ENCODE measurements around the gene POLN. TPM values are rescaled to one million over a fixed set of nuclear protein-coding genes. Genes with fewer than 3 reads are reported as not detected.
A peak's percentile ranks its signal among the peaks of the same experiment; 100 is the strongest.
"Not testable (repeated sequence)": the region's sequence is repeated elsewhere in the genome, so short reads cannot be mapped to it uniquely, and the experiment has no call there.

Gene POLN
- total and polyA plus RNA-seq, 3 experiments from 2014 or later, result 0.55 to 1.6 (median 1.5) TPM

DNA sequence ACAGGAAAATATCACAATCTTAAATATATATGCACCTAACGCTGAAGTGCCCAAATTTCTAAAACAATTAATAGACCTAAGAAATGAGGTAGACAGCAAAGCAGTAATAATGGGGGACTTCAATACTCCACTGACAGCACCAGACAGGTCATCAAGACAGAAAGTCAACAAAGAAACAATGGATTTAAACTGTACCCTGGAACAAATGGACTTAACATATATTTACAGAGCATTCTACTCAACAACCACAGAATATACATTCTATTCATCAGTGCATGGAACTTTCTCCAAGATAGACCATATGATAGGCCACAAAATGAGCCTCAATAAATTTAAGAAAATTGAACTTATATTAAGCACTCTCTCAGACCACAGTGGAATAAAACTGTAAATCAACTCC is 39.1 kb downstream of the POLN start:
- H3K27me3 Mint-ChIP-seq; H3K27ac ChIP-seq (ENCODE audit: low read depth, low read length); H3K9me3 ChIP-seq (ENCODE audit: low read length); H3K4me3 ChIP-seq (ENCODE audit: low read length); H3K4me1 ChIP-seq (ENCODE audit: insufficient read depth, low read length); H3K36me3 ChIP-seq (ENCODE audit: insufficient read depth, low read length); H3K27ac Mint-ChIP-seq; H3K4me1 Mint-ChIP-seq; POLR2A ChIA-PET; DNase-seq; H3K27me3 ChIP-seq (ENCODE audit: insufficient read depth, low read length, poor library complexity, severe bottlenecking); H3K4me3 Mint-ChIP-seq; CTCF ChIA-PET; H3K9me3 Mint-ChIP-seq: not testable (repeated sequence)
- peaks cover 4 to 18% (median 6%) of the 10 kb centered on the region in 3 donors for H3K36me3 Mint-ChIP-seq

DNA sequence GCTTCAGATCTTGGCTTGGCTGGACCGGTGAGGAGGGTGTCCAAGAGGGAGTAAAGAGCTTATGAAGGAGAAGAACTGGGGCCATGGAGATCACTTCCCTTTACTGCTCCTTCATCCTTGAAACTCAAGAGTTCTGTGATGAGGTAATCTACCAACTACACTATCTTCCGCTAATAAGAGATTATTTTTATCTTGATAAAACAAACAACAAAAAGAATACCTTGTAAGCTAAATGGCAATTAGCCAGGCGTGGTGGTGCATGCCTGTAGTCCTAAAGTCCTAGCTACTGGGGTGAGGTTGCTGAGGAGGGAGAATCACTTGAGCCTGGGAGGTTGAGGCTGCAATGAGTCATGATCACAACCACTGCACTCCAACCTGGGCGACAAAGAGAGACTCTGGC is 47.4 kb downstream of the POLN start:
- H3K36me3 Mint-ChIP-seq, result peaks cover 13 to 16% (median 13%) of the 10 kb centered on the region in 3 donors
- H3K27ac ChIP-seq (ENCODE audit: low read depth, low read length), result no peak overlapping the region
- H3K27ac Mint-ChIP-seq, result peak overlapping the region in 1 of 8 donors; percentile 8
- ChIA-PET CTCF (no interaction called here), POLR2A (no interaction called here)
- DNase-seq, result no peak
- H3K27me3 ChIP-seq (ENCODE audit: insufficient read depth, low read length, poor library complexity, severe bottlenecking), result no peaks in the 10 kb centered on the region
- H3K4me1 ChIP-seq (ENCODE audit: insufficient read depth, low read length), result no peaks in the 10 kb centered on the region
- no peaks in the 10 kb centered on the region for H3K9me3 Mint-ChIP-seq
- no peak overlapping the region for H3K4me3 ChIP-seq (ENCODE audit: low read length)
- peaks cover 0 to 2% of the 10 kb centered on the region in 2 donors for H3K27me3 Mint-ChIP-seq
- no peak overlapping the region for H3K4me3 Mint-ChIP-seq
- no peaks in the 10 kb centered on the region for H3K4me1 Mint-ChIP-seq
- no peaks in the 10 kb centered on the region for H3K36me3 ChIP-seq (ENCODE audit: insufficient read depth, low read length)
- no peaks in the 10 kb centered on the region for H3K9me3 ChIP-seq (ENCODE audit: low read length)

DNA sequence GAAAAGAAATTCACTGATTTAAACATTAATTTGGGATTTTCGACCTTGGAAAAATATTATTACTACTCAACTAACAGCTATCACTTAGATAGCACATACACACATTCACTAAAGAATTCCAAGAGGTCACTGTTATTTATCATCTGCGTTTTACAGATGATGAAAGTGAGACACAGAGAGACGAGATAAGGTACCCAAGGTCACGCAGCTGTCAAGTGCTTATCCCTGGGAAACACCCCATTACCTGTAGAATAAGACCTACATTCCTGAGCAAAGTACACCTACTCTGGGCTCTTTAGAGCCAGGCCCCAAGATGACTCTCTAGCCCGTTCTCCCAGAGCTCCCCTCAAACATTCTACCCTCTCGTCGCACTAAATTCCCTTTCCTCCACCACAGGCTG is 48.6 kb downstream of the POLN start:
- H3K36me3 ChIP-seq (ENCODE audit: insufficient read depth, low read length), result no peaks in the 10 kb centered on the region
- H3K36me3 Mint-ChIP-seq, result peaks cover 9 to 16% (median 11%) of the 10 kb centered on the region in 3 donors
- no peak overlapping the region for H3K27ac Mint-ChIP-seq
- no peak overlapping the region for H3K4me3 Mint-ChIP-seq
- no peak overlapping the region for H3K4me3 ChIP-seq (ENCODE audit: low read length)
- no peaks in the 10 kb centered on the region for H3K4me1 ChIP-seq (ENCODE audit: insufficient read depth, low read length)
- H3K9me3 ChIP-seq (ENCODE audit: low read length), result no peaks in the 10 kb centered on the region
- CTCF ChIA-PET, result no interaction called here
- no peaks in the 10 kb centered on the region for H3K4me1 Mint-ChIP-seq
- no peaks in the 10 kb centered on the region for H3K27me3 ChIP-seq (ENCODE audit: insufficient read depth, low read length, poor library complexity, severe bottlenecking)
- no peak for DNase-seq
- POLR2A ChIA-PET, result no interaction called here
- peaks cover 0 to 2% of the 10 kb centered on the region in 2 donors for H3K27me3 Mint-ChIP-seq
- H3K9me3 Mint-ChIP-seq, result peaks cover 0 to 3% (median 0%) of the 10 kb centered on the region in 5 donors
- H3K27ac ChIP-seq (ENCODE audit: low read depth, low read length), result no peak overlapping the region

DNA sequence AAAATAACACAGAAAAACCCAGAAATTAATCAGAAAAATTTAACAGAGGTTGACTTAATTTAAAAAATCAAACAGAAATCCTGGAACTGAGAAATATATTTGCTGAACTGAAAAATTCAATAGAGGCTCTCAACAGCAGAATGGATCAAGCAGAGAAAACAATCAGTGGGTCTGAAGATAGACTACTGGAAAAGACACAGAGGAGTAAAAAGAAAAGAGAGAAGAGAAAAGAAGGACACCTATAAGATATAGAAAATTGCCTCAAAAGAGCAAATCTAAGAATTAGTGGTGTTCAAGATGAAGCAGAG is 55.1 kb downstream of the POLN start:
- ChIA-PET POLR2A (no interaction called here), CTCF (no interaction called here)
- no peak overlapping the region for H3K4me3 Mint-ChIP-seq
- Histone ChIP-seq H3K4me3 (ENCODE audit: low read length) (no peak overlapping the region), H3K4me1 (ENCODE audit: insufficient read depth, low read length) (no peaks in the 10 kb centered on the region), H3K9me3 (ENCODE audit: low read length) (no peaks in the 10 kb centered on the region), H3K36me3 (ENCODE audit: insufficient read depth, low read length) (no peaks in the 10 kb centered on the region), H3K27me3 (ENCODE audit: insufficient read depth, low read length, poor library complexity, severe bottlenecking) (no peaks in the 10 kb centered on the region), H3K27ac (ENCODE audit: low read depth, low read length) (no peak overlapping the region)
- H3K4me1 Mint-ChIP-seq, result no peaks in the 10 kb centered on the region
- H3K36me3 Mint-ChIP-seq, result peaks cover 6 to 36% (median 16%) of the 10 kb centered on the region in 3 donors
- DNase-seq, result no peak
- peaks cover 0 to 2% of the 10 kb centered on the region in 2 donors for H3K27me3 Mint-ChIP-seq
- peaks cover 8 to 35% (median 21%) of the 10 kb centered on the region in 5 donors for H3K9me3 Mint-ChIP-seq
- H3K27ac Mint-ChIP-seq, result no peak overlapping the region

DNA sequence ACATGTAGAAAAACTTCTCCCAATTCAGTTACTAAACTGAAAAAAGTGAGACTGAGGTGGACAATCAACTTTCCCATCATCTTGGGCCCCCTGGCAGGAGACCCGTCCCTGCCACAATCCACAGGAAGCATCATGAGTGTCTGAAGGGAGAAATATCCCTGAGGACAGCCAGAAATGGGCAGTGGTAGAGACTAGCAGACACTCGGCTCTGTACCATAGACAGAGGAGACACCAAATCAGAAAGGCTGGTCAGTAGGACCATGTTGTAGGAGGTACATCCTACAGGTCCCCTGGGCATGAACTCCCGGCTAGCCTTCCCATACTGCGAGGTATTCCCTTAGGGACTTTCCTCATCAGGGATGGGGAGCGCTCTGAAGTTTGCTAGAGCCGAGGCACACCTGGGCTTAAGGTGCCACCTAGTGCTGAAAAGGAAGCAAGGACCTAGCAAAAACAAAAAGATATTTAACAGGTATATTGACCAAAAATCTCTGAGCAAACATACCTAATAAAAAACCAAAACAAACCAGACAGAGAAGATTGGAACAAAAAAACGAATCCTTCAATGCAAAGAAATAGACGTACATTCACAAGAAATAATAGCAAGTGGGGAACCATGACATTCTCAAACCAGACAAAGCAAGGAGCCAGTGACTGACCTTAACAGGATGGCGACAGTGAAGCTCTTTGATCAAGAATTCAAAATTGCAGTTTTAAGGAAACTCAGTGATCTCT is 55.6 kb downstream of the POLN start:
- H3K27me3 Mint-ChIP-seq, result peaks cover 0 to 2% of the 10 kb centered on the region in 2 donors
- ChIA-PET POLR2A (no interaction called here), CTCF (no interaction called here)
- H3K36me3 Mint-ChIP-seq, result peaks cover 6 to 40% (median 16%) of the 10 kb centered on the region in 3 donors
- no peak overlapping the region for H3K4me3 ChIP-seq (ENCODE audit: low read length)
- no peaks in the 10 kb centered on the region for H3K4me1 ChIP-seq (ENCODE audit: insufficient read depth, low read length)
- DNase-seq, result no peak
- H3K27ac ChIP-seq (ENCODE audit: low read depth, low read length), result no peak overlapping the region
- H3K27ac Mint-ChIP-seq, result peak overlapping the region in 1 of 8 donors; percentile 25
- H3K36me3 ChIP-seq (ENCODE audit: insufficient read depth, low read length), result no peaks in the 10 kb centered on the region
- H3K27me3 ChIP-seq (ENCODE audit: insufficient read depth, low read length, poor library complexity, severe bottlenecking), result no peaks in the 10 kb centered on the region
- H3K9me3 ChIP-seq (ENCODE audit: low read length), result no peaks in the 10 kb centered on the region
- H3K4me1 Mint-ChIP-seq, result no peaks in the 10 kb centered on the region
- H3K9me3 Mint-ChIP-seq, result peaks cover 8 to 35% (median 21%) of the 10 kb centered on the region in 5 donors
- H3K4me3 Mint-ChIP-seq, result no peak overlapping the region

DNA sequence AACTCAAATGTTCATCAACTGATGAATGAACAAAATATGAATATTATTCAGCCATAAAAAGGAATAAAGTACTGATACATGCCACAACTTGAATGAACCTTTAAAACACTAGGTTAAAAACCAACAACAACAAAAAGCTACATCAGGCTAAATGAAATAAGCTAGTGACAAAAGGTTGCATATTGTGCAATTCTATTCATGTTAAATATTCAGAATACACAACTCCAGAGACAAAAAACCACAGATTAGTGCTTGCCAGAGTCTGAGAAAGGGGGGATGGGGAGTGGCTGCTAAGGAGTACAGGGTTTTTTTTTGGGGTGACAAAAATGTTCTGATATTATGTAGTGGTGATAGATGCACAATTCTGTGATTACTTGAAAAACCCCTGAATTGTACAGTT is 58.5 kb downstream of the POLN start:
- H3K27me3 ChIP-seq (ENCODE audit: insufficient read depth, low read length, poor library complexity, severe bottlenecking), result no peaks in the 10 kb centered on the region
- Mint-ChIP-seq H3K27me3 (peaks cover 0 to 2% of the 10 kb centered on the region in 2 donors), H3K4me1 (no peaks in the 10 kb centered on the region), H3K27ac (no peak overlapping the region), H3K36me3 (peaks cover 6 to 40% (median 16%) of the 10 kb centered on the region in 3 donors), H3K9me3 (peaks cover 8 to 31% (median 21%) of the 10 kb centered on the region in 5 donors), H3K4me3 (no peak overlapping the region)
- POLR2A ChIA-PET, result no interaction called here
- H3K36me3 ChIP-seq (ENCODE audit: insufficient read depth, low read length), result no peaks in the 10 kb centered on the region
- no peak overlapping the region for H3K4me3 ChIP-seq (ENCODE audit: low read length)
- H3K27ac ChIP-seq (ENCODE audit: low read depth, low read length), result no peak overlapping the region
- no peak for DNase-seq
- CTCF ChIA-PET, result no interaction called here
- no peaks in the 10 kb centered on the region for H3K4me1 ChIP-seq (ENCODE audit: insufficient read depth, low read length)
- no peaks in the 10 kb centered on the region for H3K9me3 ChIP-seq (ENCODE audit: low read length)

DNA sequence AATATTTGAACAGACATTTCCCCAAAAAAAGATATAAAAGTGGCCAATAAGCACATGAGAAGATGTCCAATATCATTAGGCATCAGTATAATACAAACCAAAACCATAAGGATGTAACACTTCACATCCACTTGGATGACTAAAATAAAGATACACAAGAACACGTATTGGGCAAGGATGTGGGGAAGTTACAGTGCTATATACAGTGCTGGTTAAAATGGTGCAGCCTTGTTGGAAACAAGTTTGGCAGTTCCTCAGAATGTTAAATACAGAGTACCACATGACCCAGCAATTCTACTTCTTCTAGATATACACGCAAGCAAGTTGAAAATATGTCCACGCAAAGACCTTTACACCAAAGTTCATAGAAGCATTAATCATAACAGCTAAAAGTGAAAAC is 58.9 kb downstream of the POLN start:
- Histone ChIP-seq H3K27ac (ENCODE audit: low read depth, low read length) (no peak overlapping the region), H3K9me3 (ENCODE audit: low read length) (no peaks in the 10 kb centered on the region), H3K27me3 (ENCODE audit: insufficient read depth, low read length, poor library complexity, severe bottlenecking) (no peaks in the 10 kb centered on the region), H3K36me3 (ENCODE audit: insufficient read depth, low read length) (no peaks in the 10 kb centered on the region), H3K4me1 (ENCODE audit: insufficient read depth, low read length) (no peaks in the 10 kb centered on the region), H3K4me3 (ENCODE audit: low read length) (no peak overlapping the region)
- H3K4me3 Mint-ChIP-seq, result no peak overlapping the region
- peak overlapping the region in 1 of 8 donors; percentile 23 for H3K27ac Mint-ChIP-seq
- DNase-seq, result no peak
- CTCF ChIA-PET, result no interaction called here
- H3K9me3 Mint-ChIP-seq, result peaks cover 8 to 30% (median 19%) of the 10 kb centered on the region in 5 donors
- H3K27me3 Mint-ChIP-seq, result peaks cover 0 to 2% of the 10 kb centered on the region in 2 donors
- no peaks in the 10 kb centered on the region for H3K4me1 Mint-ChIP-seq
- H3K36me3 Mint-ChIP-seq, result peaks cover 6 to 38% (median 16%) of the 10 kb centered on the region in 3 donors
- POLR2A ChIA-PET, result no interaction called here

DNA sequence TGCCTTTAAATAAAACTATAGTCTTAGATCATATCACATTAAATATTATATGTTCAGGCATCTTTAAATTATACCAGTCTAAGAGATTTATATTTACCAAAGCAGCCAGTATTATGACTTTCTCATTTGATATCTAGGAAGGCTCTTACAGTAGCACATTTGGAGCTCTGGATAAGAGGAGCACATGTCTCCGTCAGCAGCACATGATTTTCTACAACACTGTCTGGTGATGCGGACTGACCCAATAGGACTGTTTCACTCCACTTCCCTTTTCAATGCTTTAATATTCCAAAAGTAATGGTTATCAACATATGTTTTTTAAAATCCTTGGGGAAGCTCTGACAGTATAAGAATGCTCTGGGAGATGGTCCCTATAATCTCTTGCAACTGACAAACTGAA is 61.5 kb downstream of the POLN start:
- no peaks in the 10 kb centered on the region for H3K4me1 ChIP-seq (ENCODE audit: insufficient read depth, low read length)
- ChIA-PET POLR2A (no interaction called here), CTCF (no interaction called here)
- H3K9me3 ChIP-seq (ENCODE audit: low read length), result no peaks in the 10 kb centered on the region
- Mint-ChIP-seq H3K27ac (no peak overlapping the region), H3K27me3 (peaks cover 0 to 2% of the 10 kb centered on the region in 2 donors), H3K4me3 (no peak overlapping the region), H3K36me3 (peaks cover 0 to 19% (median 10%) of the 10 kb centered on the region in 3 donors), H3K9me3 (peaks cover 0 to 8% (median 2%) of the 10 kb centered on the region in 5 donors), H3K4me1 (no peaks in the 10 kb centered on the region)
- H3K27me3 ChIP-seq (ENCODE audit: insufficient read depth, low read length, poor library complexity, severe bottlenecking), result no peaks in the 10 kb centered on the region
- no peaks in the 10 kb centered on the region for H3K36me3 ChIP-seq (ENCODE audit: insufficient read depth, low read length)
- no peak overlapping the region for H3K27ac ChIP-seq (ENCODE audit: low read depth, low read length)
- H3K4me3 ChIP-seq (ENCODE audit: low read length), result no peak overlapping the region
- no peak for DNase-seq

Measured in CD8-positive, alpha-beta memory T cell (primary cell).